GM20431 (cell line): ENCODE measurements around the gene CBX4.

Experiments
- in situ Hi-C: fragments of 300-500 bp; cut with MseI, MboI; formaldehyde crosslinking; loops from one replicate; pipeline ENCODE4 v1.15.0; 2020; ENCODE audit warnings: low sequenced_read_pairs; ENCODE audit not compliant: unreplicated experiment

The CBX4 gene

DNA sequence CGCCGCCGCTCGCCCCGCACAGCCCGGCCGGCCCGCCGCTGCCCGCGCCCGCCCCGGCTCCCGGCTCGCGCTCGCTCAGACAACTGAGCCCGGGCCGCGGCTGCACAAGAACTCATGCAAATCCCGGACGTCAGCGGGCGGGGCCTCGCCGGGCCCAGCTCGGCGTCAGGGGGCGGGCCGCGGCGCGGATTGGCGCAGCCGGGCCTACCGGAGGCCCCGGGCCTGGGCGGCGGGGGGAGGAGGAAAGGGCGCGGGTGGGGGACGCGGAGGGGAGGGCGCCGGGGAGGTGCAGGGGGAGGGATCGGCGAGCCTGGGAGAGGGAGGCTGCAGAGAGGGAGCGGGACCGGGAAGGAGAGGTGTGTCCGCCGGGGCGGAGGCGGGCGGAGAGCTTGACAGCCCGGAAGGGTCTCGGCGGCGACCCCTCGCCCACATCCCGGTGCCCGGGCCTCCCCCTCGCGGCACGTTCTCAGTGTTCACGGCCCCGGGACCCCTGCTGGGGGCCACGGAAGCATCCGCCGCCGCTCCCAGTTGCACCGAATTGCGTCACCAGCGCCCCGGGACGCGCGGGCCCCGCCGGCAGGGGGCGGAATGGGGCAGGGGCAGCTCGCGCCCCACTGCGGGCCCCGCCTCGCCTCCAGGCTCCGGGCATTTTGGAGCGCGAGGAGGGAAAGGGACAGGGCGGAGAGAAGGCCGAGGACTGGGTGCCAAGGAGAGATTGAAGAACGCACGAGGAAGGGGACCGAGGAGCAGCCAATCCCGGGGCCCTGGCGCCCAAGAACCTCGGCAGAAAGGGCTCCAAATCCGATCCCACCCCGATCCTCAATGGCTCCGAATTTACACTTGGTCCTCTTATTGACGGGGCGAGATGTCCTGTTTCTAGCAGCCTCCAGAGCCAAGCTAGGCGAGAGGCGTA lies at the start of gene CBX4:
Gene CBX4, minus strand, starts transcription at position 85 of the 913 bp plus-strand sequence. CDS start 189 bp downstream, outside the sequence.
- in situ Hi-C loops, result no loop called here

DNA sequence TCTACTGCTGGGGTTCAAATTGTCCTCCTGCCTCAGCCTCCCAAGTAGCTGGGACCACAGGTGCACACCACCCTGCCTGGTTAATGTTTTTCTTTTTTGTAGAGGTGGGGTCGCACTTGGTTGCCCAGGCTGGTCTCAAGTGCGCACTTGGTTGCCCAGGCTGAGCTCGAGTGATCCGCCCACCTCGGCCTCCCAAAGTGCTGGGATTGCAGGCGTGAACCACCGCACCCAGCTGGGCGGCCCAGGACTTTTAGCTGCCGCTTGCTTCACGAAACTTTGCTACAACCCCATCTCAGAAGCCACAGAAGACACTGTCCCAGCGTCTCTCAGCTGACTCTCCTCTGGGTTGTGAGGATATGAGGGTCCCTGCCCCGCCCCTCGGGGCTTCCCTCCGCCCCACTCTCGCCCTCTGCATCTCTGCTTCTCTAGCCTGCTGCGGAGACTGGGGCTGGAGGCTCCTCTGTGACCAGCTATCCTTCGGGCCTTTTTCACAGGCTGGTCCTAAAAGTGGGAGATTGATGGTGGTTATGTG lies 48.8 kb upstream of the CBX4 start:
- in situ Hi-C loops, result no loop called here

GRCh38 chr17:79887451-79887991 lies 48.3 kb upstream of the CBX4 start:
- in situ Hi-C loops, result no loop called here

DNA sequence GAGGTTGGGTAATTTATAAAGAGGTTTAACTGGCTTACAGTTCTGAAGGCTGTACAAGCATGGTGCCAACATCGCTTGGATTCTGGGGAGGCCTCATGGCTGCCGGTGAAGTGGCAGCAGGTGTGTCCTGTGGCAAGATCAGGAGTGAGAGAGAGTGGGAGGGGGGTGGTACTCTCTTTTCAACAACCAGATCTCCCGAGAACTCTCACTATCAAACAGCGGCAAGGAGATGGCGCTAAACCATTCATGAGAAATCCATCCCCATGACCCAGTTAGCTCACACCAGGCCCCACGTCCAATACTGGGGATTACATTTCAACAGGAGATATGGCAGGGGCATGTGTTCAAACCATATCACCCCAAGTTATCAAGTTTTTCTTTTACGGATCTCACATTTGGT lies 44.0 kb upstream of the CBX4 start:
- in situ Hi-C loops, result no loop called here

GRCh38 chr17:79878329-79878947 lies 39.2 kb upstream of the CBX4 start:
- in situ Hi-C loops, result no loop called here

GRCh38 chr17:79877041-79877440 lies 37.8 kb upstream of the CBX4 start:
- in situ Hi-C loops, result no loop called here

DNA sequence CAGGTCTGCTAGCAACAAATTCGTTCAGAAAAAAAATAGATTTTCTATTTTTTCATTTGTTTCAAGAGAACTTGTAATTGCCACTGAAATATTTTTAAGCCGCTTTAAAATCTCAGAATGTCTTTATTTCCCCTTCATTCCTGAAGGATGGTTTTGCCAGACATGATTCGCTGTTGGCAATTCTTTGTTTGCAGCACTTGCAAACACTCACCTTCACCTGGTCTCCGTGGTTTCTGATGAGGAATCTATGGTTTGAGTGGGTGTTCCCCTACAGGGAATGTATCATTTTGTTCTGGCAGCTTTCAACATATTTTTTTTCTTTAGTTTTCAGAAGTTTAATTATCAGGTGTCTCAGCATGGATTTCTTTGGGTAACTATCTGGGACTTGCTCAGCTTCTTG lies 36.3 kb upstream of the CBX4 start:
- in situ Hi-C loops, result no loop called here

DNA sequence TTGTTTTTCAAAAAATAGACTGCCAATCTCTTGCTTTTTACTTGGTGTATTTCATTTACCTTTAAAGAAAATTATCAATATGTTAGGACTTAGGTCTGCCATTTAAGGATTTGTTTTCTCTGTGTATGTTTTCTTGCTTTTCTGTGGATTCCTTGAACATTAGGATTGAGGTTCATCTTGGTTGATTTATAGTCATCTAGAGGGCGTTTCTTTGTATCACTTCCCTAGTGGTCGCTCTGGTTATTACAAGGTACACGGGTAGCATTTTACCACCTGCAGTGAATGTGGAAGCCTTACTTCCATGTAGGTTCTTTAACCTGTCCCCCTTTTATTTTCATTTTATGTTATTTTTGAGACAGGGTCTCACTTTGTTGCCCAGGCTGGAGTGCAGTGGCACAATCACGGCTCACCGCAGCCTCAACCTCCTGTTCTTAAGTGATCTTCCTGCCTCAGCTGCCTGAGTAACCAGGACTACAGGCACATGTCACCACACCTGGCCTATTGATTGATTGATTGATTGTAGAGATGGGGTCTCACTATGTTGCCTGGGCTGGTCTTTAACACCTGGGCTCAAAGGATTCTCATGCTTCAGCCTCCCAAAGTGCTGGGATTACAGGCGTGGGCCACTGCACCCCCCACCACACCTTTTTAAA lies 35.2 kb upstream of the CBX4 start:
- in situ Hi-C loops, result no loop called here

GRCh38 chr17:79873583-79873982 lies 34.3 kb upstream of the CBX4 start:
- in situ Hi-C loops, result no loop called here

DNA sequence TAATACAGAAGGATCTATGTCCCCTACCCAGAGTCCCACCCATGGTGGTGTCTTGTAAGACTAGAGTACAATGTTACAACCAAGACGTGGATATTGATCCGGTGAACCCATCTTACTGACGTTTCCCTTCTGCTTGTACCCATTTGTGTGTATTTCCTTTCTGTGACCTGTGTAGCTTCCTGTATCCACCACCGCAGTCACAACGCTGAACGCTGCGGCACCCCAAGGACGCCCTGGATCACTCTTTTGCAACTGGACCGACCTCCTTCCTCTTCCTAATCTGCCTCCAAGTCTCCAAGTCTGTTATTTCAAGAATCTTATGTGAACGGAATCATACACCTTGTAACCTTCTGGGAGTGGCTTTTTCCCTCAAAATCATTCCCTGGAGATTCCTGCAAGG lies 33.5 kb upstream of the CBX4 start:
- in situ Hi-C loops, result no loop called here

GRCh38 chr17:79871131-79871530 lies 31.9 kb upstream of the CBX4 start:
- in situ Hi-C loops, result no loop called here

DNA sequence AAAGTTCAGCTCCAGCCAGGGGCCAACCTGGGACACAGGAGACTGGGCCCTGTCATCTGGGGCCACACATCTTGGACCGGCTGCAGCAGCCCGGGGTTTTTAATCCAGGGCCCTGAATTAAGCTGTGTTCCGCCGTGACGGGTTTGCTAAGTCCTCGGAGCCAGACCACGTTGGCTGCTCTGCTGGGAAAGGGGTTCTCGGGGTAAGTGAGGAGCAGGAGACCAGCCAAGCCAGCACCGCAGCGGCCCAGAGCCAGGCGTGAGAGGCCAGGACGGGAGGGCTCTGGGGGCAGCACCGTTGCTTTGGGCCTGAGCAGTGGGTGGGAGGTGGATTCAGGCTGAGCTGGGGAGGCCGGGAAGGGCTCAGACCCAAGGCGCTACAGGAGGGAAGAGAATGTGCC lies 31.3 kb upstream of the CBX4 start:
- in situ Hi-C loops, result no loop called here

DNA sequence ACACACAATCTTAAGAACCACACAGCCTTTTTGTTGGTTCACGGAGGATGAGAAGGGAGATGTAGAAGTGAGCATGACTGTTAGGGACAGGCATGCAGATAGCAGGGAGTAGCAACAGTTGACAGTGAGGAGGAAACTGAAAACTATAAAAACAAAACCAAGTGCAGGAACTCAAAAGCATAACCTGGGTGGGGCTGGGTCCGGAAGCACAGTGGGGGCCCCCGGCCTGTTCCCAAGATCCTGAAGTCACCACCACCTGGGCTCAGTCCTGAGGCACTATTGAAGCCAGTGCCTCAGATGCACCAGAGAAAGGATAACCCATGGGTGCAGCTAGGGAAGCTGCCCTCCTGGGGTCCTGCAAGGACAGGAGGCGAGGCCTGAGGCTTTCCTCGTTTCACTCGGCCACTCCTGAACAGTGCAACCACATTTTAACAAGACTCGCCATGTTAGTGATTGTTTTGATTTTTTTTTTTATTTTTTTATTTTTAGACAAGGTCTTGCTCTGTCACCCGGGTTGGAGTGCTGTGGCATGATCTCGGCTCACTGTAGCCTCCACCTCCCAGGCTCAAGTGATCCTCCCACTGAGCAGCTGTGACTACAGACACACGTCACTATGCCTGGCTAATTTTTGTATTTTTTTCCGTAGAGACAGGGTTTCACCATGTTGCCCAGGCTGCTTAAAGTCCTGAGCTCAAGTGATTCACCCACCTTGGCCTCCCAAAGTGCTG lies 27.7 kb upstream of the CBX4 start:
- in situ Hi-C loops, result no loop called here

- in situ Hi-C loops, result no loop called here
Observed at GRCh38 chr17:79865351-79866210, 26.3 kb upstream of the CBX4 start.

- in situ Hi-C loops, result no loop called here
Observed at GRCh38 chr17:79864617-79865250, 25.5 kb upstream of the CBX4 start.

GRCh38 chr17:79864147-79864546 lies 24.9 kb upstream of the CBX4 start:
- in situ Hi-C loops, result no loop called here

DNA sequence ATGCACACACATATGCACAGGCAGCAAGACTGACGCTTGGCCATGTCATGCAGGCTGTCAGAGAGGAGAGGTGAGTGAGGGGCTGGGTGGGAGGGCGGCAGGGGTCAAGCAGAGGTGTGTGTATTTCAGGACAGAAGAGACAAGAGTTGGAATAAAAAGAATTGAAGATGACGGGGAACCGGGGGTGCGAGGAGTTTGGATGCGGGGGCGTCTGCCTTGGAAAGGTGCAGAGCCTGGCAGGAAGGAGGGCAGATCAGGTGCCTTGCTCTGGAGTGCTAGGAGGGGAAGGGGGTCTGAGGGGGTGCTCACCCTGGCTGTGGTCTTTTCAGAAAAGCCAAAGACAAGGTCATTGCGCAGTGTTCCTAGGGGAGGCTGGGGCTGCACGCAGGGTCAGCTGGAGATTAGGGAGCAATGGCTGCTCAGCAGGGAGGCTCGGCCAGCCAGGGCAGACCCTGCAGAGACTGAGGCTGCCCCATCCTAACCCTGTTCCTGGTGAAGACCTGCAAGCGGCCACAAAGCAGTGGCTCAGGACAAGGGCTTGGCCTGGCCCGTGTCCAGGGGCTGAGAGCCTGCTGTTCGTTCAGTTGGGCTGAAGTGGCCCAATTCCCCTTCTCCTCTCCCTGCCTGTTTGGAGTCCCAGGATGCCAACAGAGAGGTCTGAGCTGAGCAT lies 23.7 kb upstream of the CBX4 start:
- in situ Hi-C loops, result no loop called here

DNA sequence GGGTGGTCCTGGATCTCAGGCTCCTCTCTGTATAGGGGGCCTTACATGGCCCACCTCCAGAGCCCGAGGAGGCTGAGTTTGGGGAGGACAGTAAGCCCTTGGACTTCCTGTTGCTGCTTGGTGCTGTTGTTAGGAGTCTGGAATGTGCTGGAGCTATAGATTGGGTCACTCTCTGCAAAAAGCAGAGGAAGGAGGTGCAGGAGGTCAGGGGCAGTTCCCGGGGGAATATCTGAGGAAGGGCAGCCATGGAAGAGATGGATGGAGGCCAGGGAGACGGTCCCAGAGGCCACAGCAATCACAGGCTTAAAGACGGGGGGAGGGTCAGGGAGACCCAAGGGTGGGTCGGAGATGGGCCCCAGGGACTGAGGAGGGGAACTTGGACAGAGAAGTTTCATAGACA lies 23.0 kb upstream of the CBX4 start:
- in situ Hi-C loops, result no loop called here
